ENCODE results near the gene SETD7.
"Not testable (repeated sequence)": the region's sequence is repeated elsewhere in the genome, so short reads cannot be mapped to it uniquely, and the experiment has no call there.

Gene SETD7

DNA sequence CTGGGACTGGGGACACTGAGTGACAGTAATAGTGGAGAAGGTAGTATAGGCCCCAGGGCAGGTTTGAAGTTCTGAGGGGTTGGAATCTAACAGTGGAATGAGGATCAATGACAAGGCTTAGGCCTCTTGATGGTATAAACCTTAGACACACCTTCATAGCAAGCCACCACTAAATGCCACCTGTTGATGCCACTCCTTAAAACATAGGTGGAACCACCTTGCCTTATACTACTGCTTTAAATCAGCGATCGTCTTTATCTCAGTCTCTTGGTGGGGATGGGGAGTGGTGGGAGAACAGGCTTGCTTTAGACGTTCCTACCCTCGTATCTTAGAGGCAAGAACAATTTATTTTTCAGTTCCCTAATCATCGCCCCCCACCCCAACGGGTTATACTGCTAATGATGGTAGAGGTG, 100.9 kb downstream of the SETD7 start:
- no peak for DNase-seq (ENCODE audit: extremely low read depth, low read depth)
- TF ChIP-seq CTCF (IDR thresholded peaks at IDR 0.05; ENCODE audit: low read depth, low read length, missing control alignments): no peak
- peak overlapping the region; percentile 89 for H3K4me3 ChIP-seq (replicated peaks; ENCODE audit: low read depth, low read length)

DNA sequence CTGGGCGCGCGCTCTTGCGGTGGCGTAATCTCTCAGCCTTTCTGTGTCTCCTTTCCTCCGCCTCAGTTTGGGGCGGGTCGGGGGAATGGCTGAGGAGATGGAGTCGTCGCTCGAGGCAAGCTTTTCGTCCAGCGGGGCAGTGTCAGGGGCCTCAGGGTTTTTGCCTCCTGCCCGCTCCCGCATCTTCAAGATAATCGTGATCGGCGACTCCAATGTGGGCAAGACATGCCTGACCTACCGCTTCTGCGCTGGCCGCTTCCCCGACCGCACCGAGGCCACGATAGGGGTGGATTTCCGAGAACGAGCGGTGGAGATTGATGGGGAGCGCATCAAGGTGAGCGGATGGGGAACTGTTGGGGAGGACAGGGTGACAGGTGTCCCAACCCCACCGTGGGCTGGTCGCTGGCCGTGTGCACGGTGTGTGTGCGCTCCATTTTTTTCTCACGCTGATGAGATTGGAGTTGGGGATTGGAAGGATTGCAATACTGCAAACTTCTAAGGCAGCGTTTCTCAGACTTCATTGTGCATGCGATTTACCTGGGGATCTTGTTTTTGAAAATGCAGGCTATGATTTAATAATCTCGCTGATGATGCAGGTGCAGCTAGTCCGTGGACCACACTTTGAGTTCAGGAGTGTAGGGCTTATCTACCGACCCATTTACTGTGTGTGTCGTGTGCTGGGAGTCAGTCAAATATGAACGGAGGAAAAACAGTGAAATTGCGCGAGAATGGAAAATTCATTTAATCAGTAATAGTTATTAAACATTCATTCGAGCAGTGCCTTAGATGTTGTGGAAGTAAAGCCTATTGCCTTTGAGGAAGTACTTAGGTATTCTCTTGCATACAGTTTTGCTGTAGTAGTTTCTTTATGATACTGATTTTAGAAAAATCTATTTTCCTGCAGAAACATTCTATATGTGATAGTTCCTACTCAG, 101.6 kb downstream of the SETD7 start, which contains the start of gene RAB33B:
Gene RAB33B (plus strand): TSS at position 11 of the 935 bp plus-strand sequence. CDS start 75 bp downstream, at position 86.
- TF ChIP-seq CTCF (IDR thresholded peaks at IDR 0.05; ENCODE audit: low read depth, low read length, missing control alignments): no peak
- DNase-seq (ENCODE audit: extremely low read depth, low read depth): peak; percentile 48
- H3K4me3 ChIP-seq (replicated peaks; ENCODE audit: low read depth, low read length): peak within 1 kb of the TSS; percentile 89

GRCh38 chr4:139453371-139454110, 102.5 kb downstream of the SETD7 start:
- DNase-seq (ENCODE audit: extremely low read depth, low read depth): peak; percentile 85
- TF ChIP-seq CTCF (IDR thresholded peaks at IDR 0.05; ENCODE audit: low read depth, low read length, missing control alignments): no peak
- H3K4me3 ChIP-seq (replicated peaks; ENCODE audit: low read depth, low read length): peak overlapping the region; percentile 89

DNA sequence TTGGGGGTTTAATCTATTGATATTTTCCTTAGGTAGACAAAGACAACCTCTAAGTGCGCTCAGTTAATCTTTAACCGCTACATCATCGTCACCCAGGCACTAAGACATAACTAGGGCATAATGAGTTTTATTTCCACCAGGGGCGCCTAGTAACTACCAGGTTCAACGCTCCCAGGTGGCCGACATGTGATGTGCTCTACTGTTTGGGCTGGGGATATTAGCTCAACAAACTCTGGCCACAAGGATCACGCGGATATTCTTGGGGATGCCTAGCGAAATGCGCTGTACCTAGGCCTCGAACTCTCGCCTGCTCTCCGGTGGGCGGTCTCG, 103.0 kb downstream of the SETD7 start:
- peak; percentile 37 for TF ChIP-seq CTCF (IDR thresholded peaks at IDR 0.05; ENCODE audit: low read depth, low read length, missing control alignments)
- peak; percentile 69 for DNase-seq (ENCODE audit: extremely low read depth, low read depth)
- peak overlapping the region; percentile 89 for H3K4me3 ChIP-seq (replicated peaks; ENCODE audit: low read depth, low read length)

- H3K4me3 ChIP-seq (replicated peaks; ENCODE audit: low read depth, low read length): peak overlapping the region; percentile 89
- DNase-seq (ENCODE audit: extremely low read depth, low read depth): no peak
- TF ChIP-seq CTCF (IDR thresholded peaks at IDR 0.05; ENCODE audit: low read depth, low read length, missing control alignments): no peak
Measured at GRCh38 chr4:139451997-139452396, 104.0 kb downstream of the SETD7 start.

DNA sequence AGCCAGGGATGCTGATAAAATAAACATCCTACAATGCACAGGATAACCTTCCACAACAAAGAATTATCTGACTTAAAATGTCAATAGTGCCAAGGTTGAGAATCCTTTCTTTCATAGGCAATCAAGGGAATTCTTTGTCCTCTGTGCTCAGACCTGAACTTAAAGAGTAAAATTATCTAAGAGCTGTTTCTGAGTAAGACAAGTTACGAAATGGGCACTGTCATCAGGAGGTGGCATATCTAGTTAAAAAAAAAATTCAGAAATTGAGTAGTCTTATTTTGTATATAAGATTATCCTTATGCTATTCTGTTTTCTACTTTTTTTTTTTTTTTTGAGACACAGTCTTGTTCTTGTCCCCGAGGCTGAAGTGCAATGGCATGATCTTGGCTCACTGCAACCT, 105.4 kb downstream of the SETD7 start:
- no peak for TF ChIP-seq CTCF (IDR thresholded peaks at IDR 0.05; ENCODE audit: low read depth, low read length, missing control alignments)
- H3K4me3 ChIP-seq (replicated peaks; ENCODE audit: low read depth, low read length): no peak overlapping the region
- no peak for DNase-seq (ENCODE audit: extremely low read depth, low read depth)

- not testable (repeated sequence) for H3K4me3 ChIP-seq (replicated peaks; ENCODE audit: low read depth, low read length); DNase-seq (ENCODE audit: extremely low read depth, low read depth)
Measured at GRCh38 chr4:139447078-139447477, 108.9 kb downstream of the SETD7 start.

All from HFF-Myc (cell line).